PC-9 (cell line): ENCODE data around the gene SYAP1. TPM values are rescaled to one million over a fixed set of nuclear protein-coding genes. Genes with fewer than 3 reads are reported as not detected.
A peak's percentile ranks its signal among the peaks of the same experiment; 100 is the strongest.

Source experiments
- Bru-seq: library from RNA; stranded (reverse); fragments of 400-500 nt; gene quantifications from one replicate; lab custom pipeline; 2021; lab: Mats Ljungman, UMichigan
- BruChase-seq, 2 experiments: library from RNA; stranded (reverse); fragments of 400-500 nt; gene quantifications; one replicate each; lab custom pipeline; 2021; lab: Mats Ljungman, UMichigan
- BruUV-seq: library from RNA; stranded (reverse); fragments of 400-500 nt; replicated peaks from 2 replicates; lab custom pipeline; 2021; lab: Mats Ljungman, UMichigan
- CTCF ChIA-PET: fragments of 300-600 bp; sonication (Branson Sonifier 250); formaldehyde crosslinking; loops from one replicate; lab custom pipeline; 2022; ENCODE audit warnings: antibody characterized with exemption; lab: Charles Lee
- POLR2A ChIA-PET: fragments of 300-600 bp; sonication (Branson Sonifier 250); formaldehyde crosslinking; loops from one replicate; lab custom pipeline; 2022; ENCODE audit warnings: antibody characterized with exemption; ENCODE audit not compliant: unreplicated experiment; lab: Charles Lee
- DNase-seq, 2 experiments: peaks; one replicate each; pipeline versions ENCODE4 v3.0.0 to v3.0.0-alpha.2; 2015 to 2022; ENCODE audit warnings: mixed read lengths in 1 of 2
- H2AFZ ChIP-seq: fragments of 200-600 bp; sonication (generic); 2 replicates; pipeline ENCODE4 v1.8.1; 2017; ENCODE audit warnings: antibody characterized with exemption
- H3F3A ChIP-seq: fragments of 200-600 bp; sonication (generic); 2 replicates; pipeline ENCODE4 v1.8.1; 2017; ENCODE audit warnings: antibody characterized with exemption, mild to moderate bottlenecking, low read depth; ENCODE audit not compliant: insufficient read depth
- H3K27ac ChIP-seq: fragments of 200-600 bp; sonication (generic); 2 replicates; pipeline ENCODE4 v1.6.1; 2016; ENCODE audit warnings: mixed run types
- H3K27me3 ChIP-seq: fragments of 200-600 bp; sonication (generic); 2 replicates; pipeline ENCODE4 v1.6.1; 2016; ENCODE audit warnings: low read depth, mixed run types; ENCODE audit not compliant: insufficient read depth
- H3K36me3 ChIP-seq: fragments of 200-600 bp; sonication (generic); 2 replicates; pipeline ENCODE4 v1.6.1; 2016; ENCODE audit warnings: low read depth, mixed run types
- H3K4me1 ChIP-seq: fragments of 200-600 bp; sonication (generic); replicated peaks from 2 replicates; pipeline ENCODE4 v1.6.1; 2016; ENCODE audit warnings: mixed run types; ENCODE audit not compliant: insufficient read depth
- H3K4me2 ChIP-seq: fragments of 200-600 bp; sonication (generic); 2 replicates; pipeline ENCODE4 v1.6.1; 2017; ENCODE audit warnings: mixed run types
- H3K4me3 ChIP-seq: fragments of 200-600 bp; sonication (generic); 2 replicates; pipeline ENCODE4 v1.6.1; 2016; ENCODE audit warnings: mixed run types
- H3K79me2 ChIP-seq: fragments of 200-600 bp; sonication (generic); 2 replicates; pipeline ENCODE4 v1.6.1; 2017; ENCODE audit warnings: low read depth, mixed run types
- H3K9me2 ChIP-seq: fragments of 200-600 bp; sonication (generic); 2 replicates; pipeline ENCODE4 v1.8.1; 2017; ENCODE audit warnings: mild to moderate bottlenecking; ENCODE audit not compliant: insufficient read depth
- H3K9me3 ChIP-seq: fragments of 200-600 bp; sonication (generic); 2 replicates; pipeline ENCODE4 v1.8.1; 2016; ENCODE audit warnings: low read depth; ENCODE audit not compliant: insufficient read depth
- H4K20me1 ChIP-seq: fragments of 200-600 bp; sonication (generic); 2 replicates; pipeline ENCODE4 v1.8.1; 2017; ENCODE audit not compliant: insufficient read depth
- CTCF ChIP-seq: fragments of 200-600 bp; sonication (generic); conservative IDR thresholded peaks from 2 replicates; pipeline ENCODE4 v1.6.1; 2017; ENCODE audit warnings: mixed run types, antibody characterized with exemption, mild to moderate bottlenecking, moderate library complexity
- EZH2 ChIP-seq: fragments of 200-600 bp; sonication (generic); IDR thresholded peaks from 2 replicates; pipeline ENCODE4 v1.8.0; 2017; ENCODE audit warnings: antibody characterized with exemption, low read depth
- intact Hi-C: fragments of 100-400 bp; cut with micrococcal nuclease; formaldehyde crosslinking; loops from one replicate; pipeline ENCODE4 v1.10.0; 2022; ENCODE audit not compliant: unreplicated experiment
- long read RNA-seq: library from polyadenylated mRNA; stranded (forward); transcript quantifications from one replicate; pipeline ENCODE4 v2.0.0, GENCODE V29; 2022
- total RNA-seq: library from RNA; stranded (reverse); gene quantifications from 2 replicates; pipeline ENCODE4 v1.2.3, GENCODE V29; 2021

The SYAP1 gene
- total RNA-seq (29.0 and 41.2 TPM in 2 replicates), Bru-seq, nascent RNA (percentile 83 among the genes with signal in this experiment), BruChase-seq, experiment 1, labeled RNA remaining after a 2-hour chase (percentile 77 among the genes with signal in this experiment), BruChase-seq, experiment 2, labeled RNA remaining after a 6-hour chase (percentile 91 among the genes with signal in this experiment)
- long read RNA-seq, full-length matches to known transcripts, result 137 of 157 reads
- long read RNA-seq, partial matches to known transcripts, result 5 of 157 reads
- long read RNA-seq, other reads (novel, unspliced or antisense), result 15 of 157 reads

- no peak for TF ChIP-seq CTCF
- TF ChIP-seq EZH2, result no peak
- Histone ChIP-seq H4K20me1 (peaks cover 9% of the 10 kb centered on the region; the same call in 1 of the 2 replicates), H3K27me3 (no peaks in the 10 kb centered on the region), H3K36me3 (no peaks in the 10 kb centered on the region), H3K9me2 (no peaks in the 10 kb centered on the region), H3K4me2 (peak within 1 kb of the TSS; percentile 98), H2AFZ (peak within 1 kb of the TSS; percentile 86), H3K4me1 (0 out of 2 replicates have a peak, but pooled peaks cover 6% of the 10 kb centered on the region), H3K9me3 (no peaks in the 10 kb centered on the region), H3K79me2 (peaks cover 47% of the 10 kb centered on the region), H3K27ac (peak within 1 kb of the TSS; percentile 98), H3F3A (peaks cover 14% of the 10 kb centered on the region; the same call in 1 of the 2 replicates), H3K4me3 (peak within 1 kb of the TSS; percentile 73)
- ChIA-PET POLR2A (interaction anchor here (0.5 to 1.0 kb wide), 9 partner anchors 8 to 1450 kb away, joined by 3 to 16 read pairs (median 3); partner anchors contain the start of gene AP1S2), CTCF (no interaction called here)
- DNase-seq, result peak; percentile 94 to 96
- BruUV-seq, result no TSS peak
- intact Hi-C loops, result loop anchor here (2.0 to 5.0 kb wide), 3 partner anchors 53 to 1017 kb away; partner anchors contain the start of genes SCML1 and TXLNG
These were observed at the start of gene SYAP1 for GRCh38 chrX:16719334-16720084. Gene SYAP1, plus strand, starts transcription at chrX:16719612. Its CDS starts 113 bp downstream, at chrX:16719725.

DNA sequence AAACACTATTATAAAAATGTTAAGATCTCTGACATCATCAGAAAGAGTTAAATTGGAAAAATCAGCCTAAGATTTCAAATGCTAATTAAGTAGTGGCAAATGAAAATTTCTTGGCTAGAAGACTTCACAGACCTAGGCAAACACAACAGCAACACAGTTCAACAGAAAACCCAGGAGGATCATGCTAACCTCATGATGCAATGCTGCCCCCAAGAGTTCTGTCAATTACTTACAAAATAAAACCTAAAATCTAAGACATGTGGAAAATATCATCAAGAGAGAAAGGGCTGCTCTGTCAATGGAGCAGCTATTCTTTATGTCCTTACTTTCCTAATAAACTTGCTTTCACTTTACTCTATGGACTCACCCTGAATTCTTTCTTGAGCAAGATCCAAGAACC, 48.4 kb upstream of the SYAP1 start:
- POLR2A ChIA-PET, result no interaction called here
- Histone ChIP-seq H3K4me3 (no peak overlapping the region), H4K20me1 (no peaks in the 10 kb centered on the region), H3K79me2 (no peaks in the 10 kb centered on the region), H3K9me2 (no peaks in the 10 kb centered on the region), H3K4me2 (no peak overlapping the region), H3F3A (no peaks in the 10 kb centered on the region), H3K36me3 (no peaks in the 10 kb centered on the region), H3K4me1 (no peaks in the 10 kb centered on the region), H3K9me3 (no peaks in the 10 kb centered on the region), H3K27ac (no peak overlapping the region), H3K27me3 (no peaks in the 10 kb centered on the region), H2AFZ (no peak overlapping the region)
- CTCF ChIA-PET, result no interaction called here
- no TSS peak for BruUV-seq
- TF ChIP-seq EZH2, result no peak
- TF ChIP-seq CTCF, result peak; percentile 45
- DNase-seq, result peak in 1 of 2 experiments; percentile 10
- intact Hi-C loops, result loop anchor here (1.0 to 2.0 kb wide), 3 partner anchors 548 to 740 kb away; partner anchors contain the start of gene GRPR

- intact Hi-C loops, result no loop called here
- no TSS peak for BruUV-seq
These were observed 40.7 kb upstream of the SYAP1 start for GRCh38 chrX:16678689-16679088.

More at GRCh38 chrX:16678689-16679088, 40.7 kb upstream of the SYAP1 start:
- Histone ChIP-seq H3F3A (no peaks in the 10 kb centered on the region), H3K4me2 (no peak overlapping the region), H3K36me3 (no peaks in the 10 kb centered on the region), H3K4me3 (no peak overlapping the region), H2AFZ (no peak overlapping the region), H3K4me1 (no peaks in the 10 kb centered on the region), H3K79me2 (no peaks in the 10 kb centered on the region), H4K20me1 (no peaks in the 10 kb centered on the region), H3K27ac (no peak overlapping the region), H3K27me3 (no peaks in the 10 kb centered on the region), H3K9me3 (no peaks in the 10 kb centered on the region), H3K9me2 (no peaks in the 10 kb centered on the region)
- DNase-seq, result no peak
- POLR2A ChIA-PET, result no interaction called here
- CTCF ChIA-PET, result no interaction called here
- TF ChIP-seq EZH2 (no peak), CTCF (no peak)
